RWPE1 (cell line): ENCODE data around the gene FABP3.
A peak's percentile ranks its signal among the peaks of the same experiment; 100 is the strongest.

Experiments used
- CTCF ChIA-PET: fragments of 350-600 bp; sonication (Branson Sonifier 250); formaldehyde crosslinking; extraction: SDS; loops from one replicate; lab custom pipeline; 2021; lab: Yijun Ruan, JAX
- POLR2A ChIA-PET: fragments of 400-600 bp; formaldehyde crosslinking; extraction: SDS; loops from one replicate; lab custom pipeline; 2020; ENCODE audit warnings: antibody characterized with exemption; ENCODE audit not compliant: low non-redundant PET; lab: Yijun Ruan, JAX
- DNase-seq: peaks from one replicate; pipeline ENCODE4 v3.0.0; 2012; ENCODE audit warnings: low spot score
- H3K27ac ChIP-seq: fragments of 450-650 bp; 2 replicates; pipeline ENCODE4 v1.5.1; 2017
- CTCF ChIP-seq: fragments of 450-650 bp; conservative IDR thresholded peaks from 2 replicates; pipeline ENCODE4 v1.5.1; 2017; ENCODE audit warnings: low read depth, mild to moderate bottlenecking

FABP3 gene

GRCh38 chr1:31416101-31416736 lies 43.3 kb upstream of the FABP3 start:
- ChIA-PET CTCF (no interaction called here), POLR2A (interaction anchor here (0.6 kb wide), 1 partner anchor 581 kb away, joined by 9 read pairs; no protein-coding TSS in a partner anchor)
- DNase-seq: no peak
- H3K27ac ChIP-seq: peak overlapping the region; percentile 98
- no peak for TF ChIP-seq CTCF

- POLR2A ChIA-PET: interaction anchor here (0.6 kb wide), 1 partner anchor 582 kb away, joined by 9 read pairs; no protein-coding TSS in a partner anchor
- peak overlapping the region; percentile 98 for H3K27ac ChIP-seq
- no peak for TF ChIP-seq CTCF
- no peak for DNase-seq
- CTCF ChIA-PET: interaction anchor here (1.4 kb wide), 1 partner anchor 21 kb away, joined by 5 read pairs; no protein-coding TSS in a partner anchor
These were observed 42.8 kb upstream of the FABP3 start for GRCh38 chr1:31415658-31416057.

GRCh38 chr1:31414980-31415370 lies 42.1 kb upstream of the FABP3 start:
- ChIA-PET POLR2A (interaction anchor here (0.5 to 1.1 kb wide), 2 partner anchors 20 to 210 kb away, joined by 3 to 10 read pairs; no protein-coding TSS in a partner anchor), CTCF (interaction anchor here (0.6 to 1.4 kb wide), 2 partner anchors 20 to 69 kb away, joined by 4 to 5 read pairs; no protein-coding TSS in a partner anchor)
- H3K27ac ChIP-seq: peak overlapping the region; percentile 98
- TF ChIP-seq CTCF: no peak
- DNase-seq: no peak

- ChIA-PET POLR2A (no interaction called here), CTCF (interaction anchor here (0.6 to 1.1 kb wide), 4 partner anchors 17 to 292 kb away, joined by 3 to 4 read pairs (median 3); no protein-coding TSS in a partner anchor)
- peak overlapping the region; percentile 98 for H3K27ac ChIP-seq
- no peak for TF ChIP-seq CTCF
- DNase-seq: no peak
These were observed 40.6 kb upstream of the FABP3 start for GRCh38 chr1:31413405-31414001.

- ChIA-PET CTCF (interaction anchor here (1.3 to 3.1 kb wide), 2 partner anchors 11 to 18 kb away, joined by 4 to 11 read pairs; no protein-coding TSS in a partner anchor), POLR2A (no interaction called here)
- TF ChIP-seq CTCF: no peak
- peak within 1 kb of the TSS; percentile 98 for H3K27ac ChIP-seq
- DNase-seq: peak; percentile 82
These were observed 40.0 kb upstream of the FABP3 start, which contains the start of gene SERINC2 for GRCh38 chr1:31412732-31413404. TSS of gene SERINC2 (plus strand) at chr1:31413213. CDS start at chr1:31413266, 53 bp downstream.

- no peak for DNase-seq
- H3K27ac ChIP-seq: no peak overlapping the region
- CTCF ChIA-PET: interaction anchor here (0.6 to 3.1 kb wide), 4 partner anchors 10 to 655 kb away, joined by 3 to 11 read pairs (median 4); no protein-coding TSS in a partner anchor
- TF ChIP-seq CTCF: no peak
- POLR2A ChIA-PET: no interaction called here
These were observed 39.3 kb upstream of the FABP3 start for GRCh38 chr1:31412205-31412604.
